Activated CD8-positive, alpha-beta memory T cell treated with anti-CD3 and anti-CD28 coated beads, Interleukin-2, amount 50 U/mL, for 1 hour (primary cell): ENCODE data around the gene CACNB4.
"Not testable (repeated sequence)": the region's sequence is repeated elsewhere in the genome, so short reads cannot be mapped to it uniquely, and the experiment has no call there.

ENCODE experiments used
- DNase-seq: peaks from one replicate; pipeline ENCODE4 v3.0.0-alpha.2; 2020; ENCODE audit errors: extremely low read depth

The CACNB4 gene

GRCh38 chr2:151824886-151825285 is 274.0 kb downstream of the CACNB4 start:
- DNase-seq = no peak

- DNase-seq = no peak
Observed at GRCh38 chr2:151823651-151824050, 275.2 kb downstream of the CACNB4 start.

- no peak for DNase-seq
Observed at GRCh38 chr2:151819920-151820319, 278.9 kb downstream of the CACNB4 start.

- DNase-seq = no peak
Observed at GRCh38 chr2:151817929-151818328, 280.9 kb downstream of the CACNB4 start.

GRCh38 chr2:151816843-151817242 is 282.0 kb downstream of the CACNB4 start:
- DNase-seq = no peak

- no peak for DNase-seq
Observed at GRCh38 chr2:151815821-151816489, 282.9 kb downstream of the CACNB4 start.

GRCh38 chr2:151810489-151810888 is 288.4 kb downstream of the CACNB4 start:
- DNase-seq = no peak

GRCh38 chr2:151809073-151809383 is 289.8 kb downstream of the CACNB4 start:
- no peak for DNase-seq

GRCh38 chr2:151808258-151809072 is 290.4 kb downstream of the CACNB4 start:
- DNase-seq = no peak

- DNase-seq = no peak
Observed at GRCh38 chr2:151805961-151806360, 292.9 kb downstream of the CACNB4 start.

GRCh38 chr2:151805343-151805742 is 293.5 kb downstream of the CACNB4 start:
- no peak for DNase-seq

- DNase-seq = no peak
Observed at GRCh38 chr2:151803811-151804210, 295.0 kb downstream of the CACNB4 start.

GRCh38 chr2:151802315-151802714 is 296.5 kb downstream of the CACNB4 start:
- DNase-seq = no peak

GRCh38 chr2:151799886-151800292 is 299.0 kb downstream of the CACNB4 start:
- no peak for DNase-seq

GRCh38 chr2:151796774-151797173 is 302.1 kb downstream of the CACNB4 start:
- DNase-seq = no peak

- no peak for DNase-seq
Observed at GRCh38 chr2:151795646-151796240, 303.1 kb downstream of the CACNB4 start.

- DNase-seq = not testable (repeated sequence)
Observed at GRCh38 chr2:151794422-151794821, 304.4 kb downstream of the CACNB4 start.

GRCh38 chr2:151793123-151793522 is 305.7 kb downstream of the CACNB4 start:
- no peak for DNase-seq

- DNase-seq = no peak
Observed at GRCh38 chr2:151792589-151792988, 306.3 kb downstream of the CACNB4 start.

GRCh38 chr2:151791545-151791944 is 307.3 kb downstream of the CACNB4 start:
- DNase-seq = no peak

- DNase-seq = no peak
Observed at GRCh38 chr2:151790689-151791088, 308.2 kb downstream of the CACNB4 start.

GRCh38 chr2:151789055-151789834 is 309.6 kb downstream of the CACNB4 start:
- DNase-seq = no peak
